HCT116 (cell line): ENCODE results near the gene CPM. TPM values are rescaled to one million over a fixed set of nuclear protein-coding genes. Genes with fewer than 3 reads are reported as not detected.

ENCODE experiments used
- ATAC-seq: fragments of 200-7000 bp; cut with Tn5 transposase; 2 replicates; pipeline ENCODE4 v1.9.1; 2020; ENCODE audit warnings: mild to moderate bottlenecking, moderate library complexity
- BruUV-seq: library from RNA; stranded (reverse); fragments of 400-500 nt; replicated peaks from 2 replicates; lab custom pipeline; 2021; lab: Mats Ljungman, UMichigan
- CTCF ChIA-PET: fragments of 300-600 bp; sonication (Branson Sonifier 250); formaldehyde crosslinking; loops from one replicate; lab custom pipeline; 2021; ENCODE audit warnings: antibody characterized with exemption; lab: Charles Lee
- POLR2A ChIA-PET: fragments of 300-600, 350-600 bp; sonication (Branson Sonifier 250); formaldehyde crosslinking; loops from one replicate; lab custom pipeline; 2021; ENCODE audit warnings: antibody characterized with exemption; lab: Charles Lee
- RAD21 ChIA-PET, 2 experiments: fragments of 300-600 bp; sonication (Branson Sonifier 250); formaldehyde crosslinking; loops; one replicate each; lab custom pipeline; 2023; ENCODE audit warnings: low total read pairs in 2 of 2; ENCODE audit not compliant: uncharacterized antibody in 2 of 2, unreplicated experiment in 2 of 2, low non-redundant PET in 1 of 2; lab: Charles Lee
- DNase-seq: peaks from one replicate; pipeline ENCODE4 v3.0.0-alpha.2; 2010; ENCODE audit warnings: low read depth, low spot score
- H2AFZ ChIP-seq: fragments of 200-600 bp; shearing (Covaris generic), sonication (generic); 2 replicates; pipeline ENCODE4 v1.6.1; 2017; ENCODE audit warnings: low read depth, mixed run types, mixed read lengths, antibody characterized with exemption, low read length; ENCODE audit not compliant: poor library complexity, severe bottlenecking
- H3K27ac ChIP-seq: 2 replicates; pipeline ENCODE4 v1.5.1; 2012; ENCODE audit warnings: low read depth, low read length
- H3K27me3 ChIP-seq: fragments of 200-600 bp; sonication (generic); 2 replicates; pipeline ENCODE4 v1.6.1; 2016; ENCODE audit warnings: mixed run types, low read length, mixed read lengths; ENCODE audit not compliant: insufficient read depth
- H3K36me3 ChIP-seq, 2 experiments: fragments of 200-500 bp in 1 of 2; fragments of 200-600 bp in 1 of 2; sonication (Bioruptor generic) in 1 of 2; sonication (generic) in 1 of 2; 2 replicates each; pipeline versions ENCODE4 v1.5.1 to v1.6.1; 2014 to 2016; ENCODE audit warnings: low read length in 2 of 2, inconsistent platforms in 1 of 2, mixed read lengths in 1 of 2, mixed run types in 1 of 2; ENCODE audit not compliant: insufficient read depth in 2 of 2, control insufficient read depth in 1 of 2
- H3K4me1 ChIP-seq, 2 experiments: fragments of 200-600 bp in 1 of 2; sonication (generic) in 1 of 2; 2 replicates each; pipeline versions ENCODE4 v1.5.1 to v1.6.1; 2012 to 2017; ENCODE audit warnings: low read length in 2 of 2, inconsistent platforms in 1 of 2, mild to moderate bottlenecking in 1 of 2, mixed read lengths in 1 of 2, mixed run types in 1 of 2, moderate library complexity in 1 of 2; ENCODE audit not compliant: insufficient read depth in 2 of 2, control insufficient read depth in 1 of 2
- H3K4me2 ChIP-seq: fragments of 200-600 bp; sonication (generic); 2 replicates; pipeline ENCODE4 v1.6.1; 2017; ENCODE audit warnings: mixed run types, low read length, mixed read lengths
- H3K4me3 ChIP-seq, 2 experiments: fragments of 200-600 bp in 1 of 2; sonication (generic) in 1 of 2; replicated peaks in 1 of 2; 2 replicates each; pipeline ENCODE4 v1.5.1; 2011 to 2016; ENCODE audit warnings: low read length in 2 of 2, control low read depth in 1 of 2, low read depth in 1 of 2, mild to moderate bottlenecking in 1 of 2, mixed read lengths in 1 of 2, mixed run types in 1 of 2
- H3K79me2 ChIP-seq: fragments of 200-600 bp; sonication (generic); 2 replicates; pipeline ENCODE4 v1.6.1; 2017; ENCODE audit warnings: mild to moderate bottlenecking, mixed run types, low read length, moderate library complexity, mixed read lengths; ENCODE audit not compliant: insufficient read depth
- H3K9ac ChIP-seq: fragments of 200-600 bp; sonication (generic); 2 replicates; pipeline ENCODE4 v1.6.1; 2016; ENCODE audit warnings: low read length, mixed read lengths
- H3K9me2 ChIP-seq: fragments of 200-600 bp; sonication (generic), shearing (Covaris generic); 2 replicates; pipeline ENCODE4 v1.6.1; 2017; ENCODE audit warnings: mixed run types, mild to moderate bottlenecking, moderate library complexity; ENCODE audit not compliant: insufficient read depth
- H3K9me3 ChIP-seq, 2 experiments: fragments of 200-500 bp in 1 of 2; fragments of 200-600 bp in 1 of 2; sonication (Bioruptor generic) in 1 of 2; sonication (generic) in 1 of 2; 2 replicates each; pipeline ENCODE4 v1.6.1; 2014 to 2017; ENCODE audit warnings: low read length in 2 of 2, mixed read lengths in 2 of 2, inconsistent platforms in 1 of 2, low read depth in 1 of 2, mild to moderate bottlenecking in 1 of 2, mixed run types in 1 of 2, moderate library complexity in 1 of 2; ENCODE audit not compliant: control insufficient read depth in 1 of 2, insufficient read depth in 1 of 2
- H4K20me1 ChIP-seq: fragments of 200-600 bp; sonication (generic), shearing (Covaris generic); 2 replicates; pipeline ENCODE4 v1.6.1; 2017; ENCODE audit warnings: mixed run types, mild to moderate bottlenecking, moderate library complexity; ENCODE audit not compliant: insufficient read depth
- ATF3 ChIP-seq: IDR thresholded peaks from 2 replicates; pipeline ENCODE4 v1.6.1; 2012
- CBX3 ChIP-seq: IDR thresholded peaks from 2 replicates; pipeline ENCODE4 v1.6.1; 2012; ENCODE audit warnings: low read depth
- CTCF ChIP-seq, 3 experiments: fragments of 200-600 bp in 1 of 3; sonication (generic) in 1 of 3; IDR thresholded peaks in 2 of 3; conservative IDR thresholded peaks in 1 of 3; 2 replicates each; pipeline ENCODE4 v1.5.1; 2012 to 2017; ENCODE audit warnings: low read depth in 2 of 3, low read length in 2 of 3, antibody characterized with exemption in 1 of 3, borderline replicate concordance in 1 of 3, control low read depth in 1 of 3, mild to moderate bottlenecking in 1 of 3, mixed read lengths in 1 of 3, mixed run types in 1 of 3, moderate library complexity in 1 of 3; ENCODE audit not compliant: insufficient read depth in 1 of 3
- EGR1 ChIP-seq: IDR thresholded peaks from 2 replicates; pipeline ENCODE4 v1.6.1; 2012; ENCODE audit warnings: low read depth
- EZH2 ChIP-seq: fragments of 200-600 bp; sonication (generic); IDR thresholded peaks from 2 replicates; pipeline ENCODE4 v1.6.1; 2017; ENCODE audit warnings: antibody characterized with exemption, mixed run types
- FOSL1 ChIP-seq: IDR thresholded peaks from 2 replicates; pipeline ENCODE4 v1.6.1; 2012; ENCODE audit warnings: low read depth
- POLR2A ChIP-seq: IDR thresholded peaks from 2 replicates; pipeline ENCODE4 v1.7.0; 2011; ENCODE audit warnings: borderline replicate concordance; ENCODE audit not compliant: insufficient read depth, insufficient read length; ENCODE audit errors: extremely low read depth
- RAD21 ChIP-seq: IDR thresholded peaks from 2 replicates; pipeline ENCODE4 v1.6.1; 2012; ENCODE audit warnings: low read depth, mild to moderate bottlenecking
- SP1 ChIP-seq: IDR thresholded peaks from 2 replicates; pipeline ENCODE4 v1.6.1; 2012; ENCODE audit warnings: low read depth
- YY1 ChIP-seq: IDR thresholded peaks from 2 replicates; pipeline ENCODE4 v1.6.1; 2011; ENCODE audit warnings: low read length, low read depth, moderate library complexity, mild to moderate bottlenecking; ENCODE audit not compliant: insufficient replicate concordance; ENCODE audit errors: extremely low read depth
- ZBTB33 ChIP-seq: IDR thresholded peaks from 2 replicates; pipeline ENCODE4 v1.6.1; 2011; ENCODE audit warnings: mild to moderate bottlenecking, low read length, moderate library complexity; ENCODE audit not compliant: insufficient replicate concordance; ENCODE audit errors: extremely low read depth
- ZFX ChIP-seq: fragments of 450-650 bp; IDR thresholded peaks from 2 replicates; pipeline ENCODE4 v1.6.1; 2017
- intact Hi-C: fragments of 100-400 bp; cut with micrococcal nuclease; formaldehyde crosslinking; loops from 2 replicates; pipeline ENCODE4 v1.10.0; 2022
- total RNA-seq: library from RNA; stranded (reverse); gene quantifications from one replicate; pipeline ENCODE4 v1.2.1, GENCODE V29; 2021; ENCODE audit not compliant: unreplicated experiment

The CPM gene
- total RNA-seq, 1 experiment from 2014 or later, result 5.3 TPM

- ChIA-PET POLR2A (no interaction called here), RAD21 (no interaction called here), CTCF (no interaction called here)
- Histone ChIP-seq H2AFZ (no peak overlapping the region), H3K4me3 (no peak overlapping the region), H3K4me1 (no peaks in the 10 kb centered on the region), H3K27ac (no peak overlapping the region), H3K9me3 (peaks cover 0 to 7% of the 10 kb centered on the region in 2 experiments; a peak in 1 of 4 replicates), H3K36me3 (no peaks in the 10 kb centered on the region), H4K20me1 (no peaks in the 10 kb centered on the region), H3K27me3 (no peaks in the 10 kb centered on the region), H3K9ac (no peak overlapping the region), H3K4me2 (no peak overlapping the region), H3K9me2 (no peaks in the 10 kb centered on the region), H3K79me2 (no peaks in the 10 kb centered on the region)
- no peak for TF ChIP-seq CBX3
- TF ChIP-seq EZH2, result no peak
- no peak for TF ChIP-seq RAD21
- no peak for TF ChIP-seq POLR2A
- TF ChIP-seq EGR1, result no peak
- no peak for TF ChIP-seq ZFX
- no peak for TF ChIP-seq YY1
- TF ChIP-seq CTCF (IDR thresholded peaks at IDR 0.05 in 2 of 3, conservative IDR thresholded peaks at IDR 0.05 in 1 of 3; ENCODE audit: borderline replicate concordance in 1 of 3, insufficient read depth in 1 of 3, low read depth in 2 of 3, low read length in 2 of 3), result no peak
- no peak for TF ChIP-seq FOSL1
- TF ChIP-seq ATF3, result no peak
- TF ChIP-seq SP1, result no peak
- no peak for TF ChIP-seq ZBTB33
- no peak for ATAC-seq
- no peak for DNase-seq
- intact Hi-C loops, result no loop called here
- no TSS peak for BruUV-seq
These were observed 50.6 kb downstream of the CPM start for GRCh38 chr12:68882251-68882964.
